NCI-H146 treated with DMSO at 0.1 percent for 48 hours (cell line): Measurements from ENCODE around the gene RIMS4.
"Not testable (repeated sequence)": the region's sequence is repeated elsewhere in the genome, so short reads cannot be mapped to it uniquely, and the experiment has no call there.

Experiments used
- DNase-seq: peaks from one replicate; lab custom pipeline; 2025; ENCODE audit not compliant: unreplicated experiment; lab: John Stamatoyannopoulos, UW

RIMS4 gene

DNA sequence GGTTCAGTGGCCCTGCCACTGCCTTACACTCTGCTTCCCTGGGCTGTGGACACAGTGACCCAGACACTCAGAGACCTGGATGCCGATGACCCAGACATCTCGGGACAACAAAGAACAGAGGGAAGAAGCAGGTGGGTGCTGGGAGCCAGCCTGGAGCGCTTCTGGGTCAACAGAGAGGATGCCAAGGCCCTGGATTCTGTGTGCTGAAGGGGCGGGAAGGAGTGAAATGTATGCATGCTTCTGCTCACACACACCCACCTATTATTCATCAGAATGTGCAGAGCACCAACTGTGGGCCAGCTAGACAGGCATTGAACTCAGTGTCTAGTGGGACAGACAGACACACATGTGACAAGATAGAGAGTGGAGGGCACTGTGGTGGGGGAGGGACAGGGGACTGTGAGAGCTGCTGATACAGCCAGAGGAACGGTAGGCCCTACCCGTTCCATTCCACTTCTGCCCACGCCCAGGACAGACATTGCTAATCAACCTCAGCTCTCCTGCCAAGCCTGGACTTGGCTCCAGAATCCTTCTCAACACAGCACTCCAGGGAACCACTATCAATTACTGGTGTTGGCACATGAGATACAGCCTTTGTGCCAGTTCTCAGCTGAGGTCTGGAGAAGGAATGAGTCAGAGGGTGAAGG, 44.5 kb downstream of the RIMS4 start:
- no peak for DNase-seq

DNA sequence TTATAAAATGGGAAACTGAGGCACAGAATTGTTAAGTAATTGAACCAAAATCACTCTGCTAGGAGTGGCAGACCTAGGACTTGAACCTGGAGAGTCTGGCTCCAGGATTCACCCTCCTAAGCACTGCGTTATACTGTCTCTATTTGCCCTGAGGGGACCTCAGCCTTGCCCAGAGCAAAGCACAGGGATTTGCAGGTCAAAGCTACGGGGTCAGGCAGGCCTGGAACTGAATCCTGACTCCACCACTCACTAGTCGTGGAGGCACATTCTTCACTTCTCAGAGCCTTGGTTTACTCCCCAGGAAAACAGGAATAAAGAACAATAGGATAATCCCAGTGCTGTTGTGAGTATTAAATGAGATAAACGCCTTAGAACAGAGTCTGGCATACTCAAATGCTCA, 45.3 kb downstream of the RIMS4 start:
- no peak for DNase-seq

DNA sequence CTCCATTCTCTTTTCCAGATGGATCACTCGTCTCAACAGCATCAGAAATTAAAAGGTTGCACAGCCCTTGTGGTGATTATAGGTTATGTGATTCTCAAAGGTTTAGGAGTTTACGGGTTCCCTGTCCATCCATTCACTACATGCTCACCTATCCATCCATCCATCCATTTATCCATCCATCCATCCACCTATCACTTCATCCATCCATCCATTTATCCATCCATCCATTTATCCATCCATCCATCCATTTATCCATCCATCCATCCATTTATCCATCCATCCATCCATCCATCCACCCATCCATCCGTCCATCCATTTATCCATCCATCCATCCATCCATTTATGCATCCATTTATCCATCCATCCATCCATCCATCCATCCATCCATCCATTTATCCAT, 46.5 kb downstream of the RIMS4 start:
- DNase-seq: not testable (repeated sequence)

DNA sequence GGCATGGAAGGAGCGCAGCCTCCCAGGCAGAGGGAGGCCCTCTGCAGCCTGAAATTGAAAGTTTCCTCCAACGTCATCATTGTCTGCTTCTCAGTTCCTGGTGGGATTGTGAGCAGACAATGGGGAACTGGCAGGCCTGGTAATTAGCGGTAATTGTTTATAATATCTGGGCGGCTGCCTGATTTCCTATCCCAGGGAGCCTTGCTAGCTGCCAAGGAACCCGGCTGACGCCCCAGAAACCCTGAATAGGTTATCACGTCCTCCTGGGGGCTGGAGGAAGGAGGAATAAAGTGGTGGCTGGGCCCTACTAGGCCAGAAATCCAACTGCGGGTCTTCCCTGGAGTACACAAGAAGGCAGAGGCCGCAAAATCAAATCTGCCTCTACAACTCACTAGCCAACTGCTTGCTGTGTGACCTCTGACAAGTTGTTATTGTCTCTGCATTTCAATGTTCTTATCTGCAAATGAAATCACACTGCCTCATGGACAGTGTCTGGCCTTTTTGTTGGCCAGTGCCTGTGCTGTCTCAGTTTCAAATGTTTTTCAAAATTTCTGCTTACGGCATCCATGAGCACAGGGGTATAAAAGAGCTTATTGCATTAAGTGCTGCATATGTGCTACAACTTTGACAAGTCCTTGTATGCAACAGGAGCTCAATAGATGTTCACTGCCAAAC, 47.7 kb downstream of the RIMS4 start:
- no peak for DNase-seq

DNA sequence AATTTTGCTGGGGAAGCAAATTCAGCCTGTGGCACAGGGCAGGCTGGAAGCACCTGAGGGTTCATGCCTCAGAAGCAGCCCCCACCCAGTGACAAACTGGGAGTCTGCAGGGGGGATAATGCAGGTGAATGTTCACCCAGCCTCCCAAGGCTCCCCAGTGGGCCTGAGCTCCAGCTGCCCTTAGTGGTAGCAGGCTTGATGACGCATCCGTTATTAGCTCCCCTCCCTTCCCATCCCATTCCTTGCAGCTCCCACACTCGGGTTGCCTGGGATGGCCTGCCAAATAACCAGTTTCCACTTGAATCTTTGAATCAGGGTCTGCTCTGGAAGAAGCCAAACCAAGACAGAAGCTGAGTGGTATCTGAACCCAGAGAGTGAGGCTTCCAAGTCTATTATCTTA, 48.9 kb downstream of the RIMS4 start:
- no peak for DNase-seq

DNA sequence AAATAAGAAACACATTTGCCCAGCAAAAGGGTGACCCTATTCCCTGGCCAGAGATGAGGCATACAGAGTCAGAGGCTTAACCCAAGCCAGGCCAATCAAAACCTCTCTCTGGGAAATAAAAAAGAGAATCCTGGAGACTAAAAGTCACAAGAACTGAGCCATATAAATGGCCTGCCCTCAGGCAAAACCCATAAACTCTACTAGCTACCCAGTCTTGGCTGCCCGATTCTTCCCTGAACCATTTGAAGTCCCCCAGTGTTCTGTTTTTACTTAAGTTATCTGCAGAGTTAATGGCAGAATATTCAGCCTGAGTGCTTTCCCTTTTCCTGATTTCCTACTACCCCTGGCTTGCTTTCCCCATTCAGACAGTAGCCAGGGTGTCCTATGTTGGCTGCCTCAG, 50.8 kb downstream of the RIMS4 start:
- no peak for DNase-seq

DNA sequence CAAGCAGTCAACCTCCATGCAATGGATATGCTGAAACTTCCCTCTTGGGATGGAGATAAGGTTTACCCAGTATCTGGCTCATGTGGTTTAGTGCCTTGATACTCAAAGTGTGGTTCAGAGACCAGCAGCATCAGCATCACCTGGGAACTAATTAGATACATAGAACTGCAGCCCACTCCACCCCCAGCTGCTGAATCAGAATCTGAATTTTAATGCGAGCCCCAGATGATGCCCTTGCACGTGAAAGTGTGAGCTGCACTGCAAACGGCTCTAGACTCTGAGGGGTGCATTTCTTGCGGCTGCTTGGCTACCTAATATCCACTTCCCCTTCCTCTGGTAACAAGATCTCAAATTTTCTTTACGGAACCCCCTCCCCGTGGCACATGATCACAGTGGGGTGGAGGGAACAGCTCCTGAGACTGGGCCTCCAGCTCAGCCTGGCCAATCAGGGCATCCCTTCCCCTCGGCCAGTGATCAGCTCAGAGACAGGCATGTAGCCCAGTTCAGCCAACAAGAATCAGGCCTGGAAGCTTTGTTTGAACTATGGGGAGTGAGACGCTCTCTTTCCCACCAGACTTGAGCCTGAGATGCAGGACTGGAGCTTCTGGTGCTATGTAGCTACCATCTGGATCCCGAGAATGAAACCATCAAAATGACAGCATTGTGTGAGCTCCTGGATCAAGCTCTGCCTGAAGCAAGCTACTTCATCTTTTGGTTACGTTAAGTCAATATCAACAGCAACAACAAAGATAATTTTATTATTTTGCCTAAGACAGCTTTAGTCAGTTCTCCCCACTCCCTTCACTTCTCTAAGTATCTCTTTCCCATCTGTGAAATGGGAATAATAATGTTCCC, 51.9 kb downstream of the RIMS4 start:
- no peak for DNase-seq

DNA sequence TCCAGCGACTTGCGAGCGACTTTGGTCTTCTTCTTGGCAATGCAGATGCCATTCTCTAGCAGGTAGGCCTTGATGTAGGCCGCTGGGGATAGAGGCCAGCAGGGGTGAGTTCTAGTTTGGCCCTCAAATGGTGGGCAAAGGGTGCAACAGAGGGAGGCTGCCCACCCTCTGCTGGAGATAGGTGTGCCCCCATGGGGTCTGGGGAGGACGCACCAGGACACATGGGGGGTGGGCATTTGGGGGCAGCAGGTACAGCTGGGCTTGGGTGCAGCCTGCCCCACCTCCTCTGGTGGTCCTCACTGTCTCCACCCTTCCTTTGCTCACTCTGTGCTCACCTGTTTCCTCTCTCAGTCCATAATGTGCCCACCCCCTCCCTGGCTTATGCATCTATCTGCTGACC, 53.4 kb downstream of the RIMS4 start:
- no peak for DNase-seq

DNA sequence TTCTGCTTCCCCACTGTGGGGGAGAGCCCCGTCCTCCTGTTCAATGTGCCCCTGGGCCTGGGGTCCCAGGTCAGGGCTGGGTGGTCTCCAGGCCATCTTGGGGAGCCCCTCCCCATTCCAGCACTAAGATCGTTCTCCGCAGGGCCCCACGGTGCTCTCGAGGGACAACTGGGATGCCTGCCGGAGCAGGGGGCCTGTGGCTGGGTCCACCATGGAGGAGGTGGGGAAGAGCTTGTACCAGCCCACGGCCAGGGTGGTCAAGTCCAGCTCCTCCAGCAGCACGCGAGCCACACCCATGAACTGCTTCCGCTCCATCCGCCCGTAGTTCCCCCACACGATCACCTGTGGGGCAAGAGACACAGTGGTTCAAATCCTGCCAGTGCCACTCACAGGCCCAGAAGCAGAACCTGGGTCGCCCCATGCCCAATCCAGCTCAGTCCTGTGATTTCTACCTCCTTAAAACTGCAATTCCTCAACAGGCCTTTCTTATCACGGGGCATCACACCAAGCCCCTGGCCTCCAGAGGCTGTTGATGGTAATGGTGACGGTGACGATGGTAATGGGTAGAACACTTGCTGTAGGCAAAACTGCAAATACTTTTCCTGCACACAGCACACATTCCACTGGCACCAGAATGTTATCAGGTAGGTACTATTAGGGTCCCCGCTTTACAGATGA, 54.2 kb downstream of the RIMS4 start:
- DNase-seq: no peak

DNA sequence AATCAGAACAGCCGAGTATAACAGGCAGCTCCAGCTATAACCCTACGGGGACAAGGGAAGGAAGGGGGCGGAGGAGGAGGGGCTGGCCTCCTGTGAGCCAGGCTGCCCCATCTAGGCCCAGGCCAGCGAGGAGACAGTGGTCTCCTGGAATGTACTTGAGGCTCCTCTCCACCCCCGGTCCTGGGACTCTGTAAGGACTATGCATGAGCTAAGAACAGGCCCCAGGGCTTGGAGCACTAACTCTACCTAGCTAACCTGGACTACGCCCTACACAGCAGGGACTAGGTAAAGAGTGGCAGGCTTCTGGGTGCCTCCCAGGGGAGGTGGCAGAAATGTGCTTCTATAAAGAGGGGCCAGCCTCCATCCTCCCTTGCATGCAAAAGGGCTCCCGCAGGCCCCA, 55.8 kb downstream of the RIMS4 start:
- no peak for DNase-seq

DNA sequence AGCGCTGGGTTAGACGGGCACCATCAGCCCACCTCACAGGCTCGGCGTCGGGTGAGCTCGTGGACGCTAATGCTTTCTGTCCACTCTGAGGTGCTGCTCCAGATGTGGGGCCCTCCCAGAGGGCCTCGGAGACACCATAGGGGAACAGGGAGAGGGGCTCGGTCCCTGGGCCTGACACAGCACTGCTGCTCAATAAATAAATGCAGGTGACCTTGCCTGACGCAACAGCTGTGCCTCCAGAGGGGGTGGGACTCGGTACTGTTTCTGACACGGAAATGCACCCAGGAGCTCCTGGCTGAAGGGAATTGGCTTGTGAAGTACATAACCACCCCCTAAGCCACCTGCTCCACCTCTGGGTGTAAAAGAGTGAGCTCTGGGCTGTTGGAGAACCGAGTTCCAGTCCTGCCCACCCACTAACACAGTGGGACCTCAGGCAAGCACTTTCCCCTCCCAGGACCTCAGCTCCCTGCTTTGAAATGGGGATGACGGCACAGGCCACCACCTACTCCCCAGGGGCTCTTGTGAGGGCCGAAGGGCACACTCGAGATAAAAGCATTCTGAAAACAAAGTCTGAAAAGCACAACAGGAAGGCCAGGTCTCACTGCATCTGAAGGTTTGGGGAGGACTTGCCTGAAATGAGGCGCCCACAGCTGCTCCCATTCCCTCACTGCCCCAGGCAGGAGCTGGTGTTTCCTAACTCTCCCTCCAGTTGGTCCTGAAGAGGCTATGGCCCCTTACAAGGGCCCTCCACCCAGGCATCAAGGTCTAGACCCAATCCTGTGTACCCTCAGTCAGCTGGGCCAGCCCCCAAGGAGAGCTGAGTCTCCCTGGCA, 58.0 kb downstream of the RIMS4 start:
- DNase-seq: no peak

DNA sequence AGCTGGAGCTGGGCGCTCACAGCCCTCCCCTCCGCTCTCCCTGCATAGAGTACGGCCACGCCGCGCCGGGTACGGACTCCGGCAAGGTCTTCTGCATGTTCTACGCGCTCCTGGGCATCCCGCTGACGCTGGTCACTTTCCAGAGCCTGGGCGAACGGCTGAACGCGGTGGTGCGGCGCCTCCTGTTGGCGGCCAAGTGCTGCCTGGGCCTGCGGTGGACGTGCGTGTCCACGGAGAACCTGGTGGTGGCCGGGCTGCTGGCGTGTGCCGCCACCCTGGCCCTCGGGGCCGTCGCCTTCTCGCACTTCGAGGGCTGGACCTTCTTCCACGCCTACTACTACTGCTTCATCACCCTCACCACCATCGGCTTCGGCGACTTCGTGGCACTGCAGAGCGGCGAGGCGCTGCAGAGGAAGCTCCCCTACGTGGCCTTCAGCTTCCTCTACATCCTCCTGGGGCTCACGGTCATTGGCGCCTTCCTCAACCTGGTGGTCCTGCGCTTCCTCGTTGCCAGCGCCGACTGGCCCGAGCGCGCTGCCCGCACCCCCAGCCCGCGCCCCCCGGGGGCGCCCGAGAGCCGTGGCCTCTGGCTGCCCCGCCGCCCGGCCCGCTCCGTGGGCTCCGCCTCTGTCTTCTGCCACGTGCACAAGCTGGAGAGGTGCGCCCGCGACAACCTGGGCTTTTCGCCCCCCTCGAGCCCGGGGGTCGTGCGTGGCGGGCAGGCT, 60.1 kb downstream of the RIMS4 start:
- no peak for DNase-seq

DNA sequence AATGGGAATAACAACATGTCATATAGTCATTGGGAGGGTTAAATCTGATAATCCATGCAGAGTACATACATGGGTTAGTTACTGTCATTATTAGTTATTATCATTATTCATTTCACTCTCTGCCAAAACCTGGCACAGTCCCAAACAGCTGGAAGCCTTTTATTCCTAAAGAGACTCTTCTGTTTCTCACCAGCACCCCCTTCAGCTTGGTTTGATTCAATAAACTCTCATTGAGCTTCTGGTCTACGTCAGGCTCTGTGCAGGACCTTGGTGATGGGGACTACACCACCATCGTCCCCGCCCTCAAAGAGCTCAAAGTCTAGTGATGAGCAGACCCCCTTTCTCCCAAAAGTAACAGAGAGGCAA, 62.4 kb downstream of the RIMS4 start:
- DNase-seq: no peak

DNA sequence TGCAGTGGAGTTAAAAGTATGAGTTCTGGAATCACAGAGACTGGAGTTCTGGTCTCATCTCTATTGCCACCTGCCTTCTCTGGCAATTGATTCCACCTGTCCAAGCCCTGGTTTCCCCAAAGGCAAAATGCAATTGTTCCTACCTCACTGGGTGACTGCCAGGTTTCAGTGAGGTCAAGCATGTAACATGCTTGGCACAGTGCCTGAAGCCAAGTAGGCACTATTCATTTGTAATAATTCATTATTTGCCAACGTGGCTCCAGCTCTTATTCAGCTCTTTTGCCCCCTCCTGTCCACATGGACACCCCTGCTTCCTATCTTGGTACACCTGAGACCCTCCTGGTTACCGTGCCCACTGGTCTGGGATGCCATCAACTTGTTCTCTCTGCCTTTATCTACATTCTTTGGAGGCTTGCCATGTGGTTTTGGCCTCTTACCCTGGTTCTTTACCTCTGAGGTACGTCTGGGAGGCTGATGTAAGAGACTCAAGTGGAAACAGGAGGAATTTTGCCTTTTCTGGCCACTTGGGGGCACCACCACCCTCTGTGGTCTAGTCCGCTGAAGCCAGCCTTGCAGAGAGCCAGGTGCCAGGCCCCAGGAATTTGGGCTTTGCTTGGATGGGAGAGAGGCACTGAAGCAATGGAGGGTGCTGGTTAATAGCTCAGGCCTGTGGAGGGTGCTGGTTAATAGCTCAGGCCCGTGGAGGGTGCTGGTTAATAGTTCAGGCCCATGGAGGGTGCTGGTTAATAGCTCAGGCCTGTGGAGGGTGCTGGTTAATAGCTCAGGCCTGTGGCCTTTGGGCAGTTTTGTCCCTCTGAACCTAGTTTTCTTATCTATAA, 63.0 kb downstream of the RIMS4 start:
- peak; percentile 88 for DNase-seq

DNA sequence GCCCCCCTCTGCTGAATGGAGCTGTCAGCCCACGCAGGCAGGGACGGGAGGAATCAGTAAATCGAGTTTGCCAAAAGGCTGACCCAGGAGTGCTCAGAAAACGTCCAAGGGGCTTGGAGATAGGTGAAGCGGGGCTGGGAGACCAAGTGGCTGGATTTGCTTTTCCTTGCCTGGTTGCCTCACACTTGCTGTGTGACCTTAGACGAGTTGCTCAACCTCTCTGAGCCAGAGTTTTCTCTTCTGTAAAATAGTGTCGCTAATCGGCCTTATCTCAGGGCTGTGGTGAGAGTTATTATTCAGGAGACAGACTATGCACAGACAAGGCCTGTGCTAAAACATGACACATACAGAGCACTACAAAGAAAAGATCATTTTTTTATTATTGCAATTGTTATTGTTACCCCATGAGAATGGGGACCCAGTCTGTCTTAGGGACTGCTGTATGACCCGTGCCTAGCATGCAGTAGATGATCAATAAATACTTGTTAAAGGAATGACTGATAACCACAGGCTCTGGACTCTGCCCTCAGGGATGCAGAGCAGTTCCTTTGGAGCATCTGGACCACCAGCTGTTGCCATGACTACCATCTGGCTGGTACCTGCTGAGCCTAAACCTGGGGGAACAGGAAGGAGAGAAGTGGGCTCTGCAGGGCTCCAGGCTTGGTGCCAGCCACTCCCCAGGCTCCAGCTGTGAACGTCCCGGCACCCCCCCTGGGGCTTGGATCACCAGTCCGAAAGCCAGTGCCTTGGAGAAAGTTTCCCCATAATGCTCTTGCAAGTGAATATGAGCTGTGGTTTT, 63.8 kb downstream of the RIMS4 start:
- DNase-seq: peak; percentile 88

DNA sequence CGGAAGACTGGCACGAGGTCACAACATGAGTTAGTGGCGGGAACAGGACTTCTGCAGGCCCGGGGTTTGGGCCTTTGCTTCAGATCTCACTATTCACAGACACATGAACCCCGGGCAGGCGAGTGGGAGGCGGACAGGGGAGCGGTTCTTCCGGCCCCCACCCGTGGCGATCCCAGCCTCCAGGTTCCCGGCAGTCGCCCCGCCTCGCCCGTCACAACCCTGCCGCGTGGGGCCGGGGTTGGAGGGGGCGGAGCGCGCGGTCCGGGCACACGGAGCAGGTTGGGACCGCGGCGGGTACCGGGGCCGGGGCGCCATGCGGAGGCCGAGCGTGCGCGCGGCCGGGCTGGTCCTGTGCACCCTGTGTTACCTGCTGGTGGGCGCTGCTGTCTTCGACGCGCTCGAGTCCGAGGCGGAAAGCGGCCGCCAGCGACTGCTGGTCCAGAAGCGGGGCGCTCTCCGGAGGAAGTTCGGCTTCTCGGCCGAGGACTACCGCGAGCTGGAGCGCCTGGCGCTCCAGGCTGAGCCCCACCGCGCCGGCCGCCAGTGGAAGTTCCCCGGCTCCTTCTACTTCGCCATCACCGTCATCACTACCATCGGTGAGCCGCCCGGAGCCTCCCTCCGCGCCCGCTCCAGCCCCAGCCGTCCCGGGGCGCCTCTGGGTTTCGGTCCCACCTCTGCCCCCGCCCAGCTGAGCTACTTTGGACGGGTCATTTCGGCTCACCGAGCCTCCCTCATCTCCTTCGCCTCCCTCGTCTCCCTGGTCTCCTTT, 64.6 kb downstream of the RIMS4 start, which contains the start of gene KCNK15:
Gene KCNK15 (plus strand): TSS at position 268 of the 769 bp plus-strand sequence. CDS start 46 bp downstream, at position 314.
- no peak for DNase-seq

DNA sequence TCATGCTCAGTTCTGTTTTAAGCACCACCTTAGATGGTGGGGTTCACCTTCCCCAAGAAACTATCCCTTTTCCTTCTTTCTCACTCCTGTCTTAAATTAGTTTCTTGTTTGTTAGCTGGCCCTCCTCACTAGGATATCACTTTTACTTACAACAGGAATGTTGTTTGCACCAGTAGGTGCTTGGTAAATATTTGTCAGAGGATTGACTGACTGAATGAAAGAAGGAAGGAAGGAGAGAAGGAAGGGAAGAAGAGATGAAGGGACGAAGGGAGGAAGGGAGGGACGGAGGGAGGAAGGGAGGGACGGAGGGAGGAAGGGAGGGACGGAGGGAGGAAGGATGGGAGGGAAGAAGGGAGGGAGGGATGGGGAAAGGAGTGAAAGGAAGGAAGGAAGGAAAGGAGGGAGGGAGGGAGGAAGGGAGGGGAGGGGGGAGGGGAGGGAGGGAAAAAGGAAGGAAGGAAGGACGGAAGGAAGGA, 65.2 kb downstream of the RIMS4 start:
- DNase-seq: no peak
